DOHH2 (cell line): Measurements from ENCODE around the gene OR2AP1.

Experiments
- H3F3A ChIP-seq: fragments of 200-600 bp; sonication (generic), shearing (Covaris generic); 2 replicates; pipeline ENCODE4 v1.6.0; 2016; ENCODE audit warnings: antibody characterized with exemption, mild to moderate bottlenecking; ENCODE audit not compliant: control insufficient read depth, insufficient read depth
- H3K27ac ChIP-seq: fragments of 200-600 bp; sonication (generic); 2 replicates; pipeline ENCODE4 v1.5.1; 2014; ENCODE audit warnings: low read depth, mild to moderate bottlenecking, low read length, moderate library complexity
- H3K27me3 ChIP-seq: fragments of 200-600 bp; sonication (generic); 2 replicates; pipeline ENCODE4 v1.6.1; 2014; ENCODE audit warnings: mild to moderate bottlenecking, low read length, mixed read lengths; ENCODE audit not compliant: control insufficient read depth
- H3K36me3 ChIP-seq: fragments of 200-600 bp; sonication (generic); 2 replicates; pipeline ENCODE4 v1.6.1; 2014; ENCODE audit warnings: mild to moderate bottlenecking, low read length, moderate library complexity, mixed read lengths; ENCODE audit not compliant: control insufficient read depth
- H3K4me1 ChIP-seq: fragments of 200-600 bp; sonication (generic); 2 replicates; pipeline ENCODE4 v1.6.1; 2014; ENCODE audit warnings: mild to moderate bottlenecking, low read length, mixed read lengths; ENCODE audit not compliant: control insufficient read depth
- H3K4me2 ChIP-seq: fragments of 200-600 bp; sonication (generic); 2 replicates; pipeline ENCODE4 v1.6.0; 2014; ENCODE audit warnings: mild to moderate bottlenecking, low read length, moderate library complexity
- H3K4me3 ChIP-seq: fragments of 200-600 bp; sonication (generic); 2 replicates; pipeline ENCODE4 v1.5.1; 2014; ENCODE audit warnings: mild to moderate bottlenecking, low read length, mixed read lengths
- H3K79me2 ChIP-seq: fragments of 200-600 bp; sonication (generic); 2 replicates; pipeline ENCODE4 v1.6.1; 2014; ENCODE audit warnings: mild to moderate bottlenecking, low read length, mixed read lengths; ENCODE audit not compliant: control insufficient read depth
- H3K9me2 ChIP-seq: fragments of 200-600 bp; sonication (generic); replicated peaks from 2 replicates; pipeline ENCODE4 v1.6.1; 2014; ENCODE audit warnings: mild to moderate bottlenecking, low read length, mixed read lengths; ENCODE audit not compliant: control insufficient read depth
- H3K9me3 ChIP-seq: fragments of 200-600 bp; sonication (generic); 2 replicates; pipeline ENCODE4 v1.6.1; 2014; ENCODE audit warnings: antibody characterized with exemption, low read length, mixed read lengths; ENCODE audit not compliant: control insufficient read depth, insufficient read depth
- H4K20me1 ChIP-seq: fragments of 200-600 bp; sonication (generic); 2 replicates; pipeline ENCODE4 v1.6.0; 2014; ENCODE audit warnings: low read depth, mild to moderate bottlenecking, antibody characterized with exemption, low read length, moderate library complexity; ENCODE audit not compliant: control insufficient read depth, insufficient read depth
- EZH2phosphoT487 ChIP-seq: fragments of 200-600 bp; sonication (generic); IDR thresholded peaks from 2 replicates; pipeline ENCODE4 v1.6.1; 2017; ENCODE audit warnings: borderline replicate concordance, mild to moderate bottlenecking, antibody characterized with exemption, low read length, moderate library complexity, mixed read lengths
- TF ChIP-seq, protein P1 (sequence below): fragments of 200-600 bp; sonication (generic); IDR thresholded peaks from one replicate; pipeline ENCODE4 v1.5.1; 2014; ENCODE audit warnings: antibody characterized with exemption, mild to moderate bottlenecking, low read depth, low read length; ENCODE audit not compliant: poor library complexity, severe bottlenecking

Gene OR2AP1

GRCh38 chr12:55612646-55613045, 40.4 kb downstream of the OR2AP1 start:
- Histone ChIP-seq H3K79me2 (no peaks in the 10 kb centered on the region), H3K27me3 (no peaks in the 10 kb centered on the region), H4K20me1 (no peaks in the 10 kb centered on the region), H3F3A (no peaks in the 10 kb centered on the region), H3K36me3 (no peaks in the 10 kb centered on the region), H3K9me2 (no peaks in the 10 kb centered on the region), H3K9me3 (peaks cover 15% of the 10 kb centered on the region; the same call in 1 of the 2 replicates), H3K4me2 (no peak overlapping the region), H3K27ac (no peak overlapping the region), H3K4me3 (no peak overlapping the region), H3K4me1 (no peaks in the 10 kb centered on the region)
- TF ChIP-seq, protein P1, sequence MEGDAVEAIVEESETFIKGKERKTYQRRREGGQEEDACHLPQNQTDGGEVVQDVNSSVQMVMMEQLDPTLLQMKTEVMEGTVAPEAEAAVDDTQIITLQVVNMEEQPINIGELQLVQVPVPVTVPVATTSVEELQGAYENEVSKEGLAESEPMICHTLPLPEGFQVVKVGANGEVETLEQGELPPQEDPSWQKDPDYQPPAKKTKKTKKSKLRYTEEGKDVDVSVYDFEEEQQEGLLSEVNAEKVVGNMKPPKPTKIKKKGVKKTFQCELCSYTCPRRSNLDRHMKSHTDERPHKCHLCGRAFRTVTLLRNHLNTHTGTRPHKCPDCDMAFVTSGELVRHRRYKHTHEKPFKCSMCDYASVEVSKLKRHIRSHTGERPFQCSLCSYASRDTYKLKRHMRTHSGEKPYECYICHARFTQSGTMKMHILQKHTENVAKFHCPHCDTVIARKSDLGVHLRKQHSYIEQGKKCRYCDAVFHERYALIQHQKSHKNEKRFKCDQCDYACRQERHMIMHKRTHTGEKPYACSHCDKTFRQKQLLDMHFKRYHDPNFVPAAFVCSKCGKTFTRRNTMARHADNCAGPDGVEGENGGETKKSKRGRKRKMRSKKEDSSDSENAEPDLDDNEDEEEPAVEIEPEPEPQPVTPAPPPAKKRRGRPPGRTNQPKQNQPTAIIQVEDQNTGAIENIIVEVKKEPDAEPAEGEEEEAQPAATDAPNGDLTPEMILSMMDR = no peak
- no peak for TF ChIP-seq EZH2phosphoT487

- H3K9me2 ChIP-seq = no peaks in the 10 kb centered on the region
- no peaks in the 10 kb centered on the region for H4K20me1 ChIP-seq
- no peaks in the 10 kb centered on the region for H3K27me3 ChIP-seq
- no peaks in the 10 kb centered on the region for H3K36me3 ChIP-seq
- H3K79me2 ChIP-seq = no peaks in the 10 kb centered on the region
- no peak overlapping the region for H3K4me2 ChIP-seq
- no peak overlapping the region for H3K4me3 ChIP-seq
- no peak overlapping the region for H3K27ac ChIP-seq
- H3K9me3 ChIP-seq = peaks cover 17% of the 10 kb centered on the region; the same call in 1 of the 2 replicates
- TF ChIP-seq EZH2phosphoT487 = no peak
- TF ChIP-seq, protein P1 = no peak
- H3F3A ChIP-seq = no peaks in the 10 kb centered on the region
- no peaks in the 10 kb centered on the region for H3K4me1 ChIP-seq
These were observed 42.5 kb downstream of the OR2AP1 start for GRCh38 chr12:55614764-55615163.

- Histone ChIP-seq H3K4me3 (no peak overlapping the region), H3K4me2 (no peak overlapping the region), H3K27ac (no peak overlapping the region), H4K20me1 (no peaks in the 10 kb centered on the region), H3K4me1 (no peaks in the 10 kb centered on the region), H3F3A (no peaks in the 10 kb centered on the region), H3K9me3 (peaks cover 17% of the 10 kb centered on the region; the same call in 1 of the 2 replicates), H3K36me3 (no peaks in the 10 kb centered on the region), H3K79me2 (no peaks in the 10 kb centered on the region), H3K27me3 (peaks cover 22% of the 10 kb centered on the region), H3K9me2 (no peaks in the 10 kb centered on the region)
- TF ChIP-seq EZH2phosphoT487 = no peak
- TF ChIP-seq, protein P1 = peak; percentile 92
These were observed 47.3 kb downstream of the OR2AP1 start for GRCh38 chr12:55619354-55620138.
